ENCODE measurements around the gene CHD2.
"Not testable (repeated sequence)": the region's sequence is repeated elsewhere in the genome, so short reads cannot be mapped to it uniquely, and the experiment has no call there.

The CHD2 gene

DNA sequence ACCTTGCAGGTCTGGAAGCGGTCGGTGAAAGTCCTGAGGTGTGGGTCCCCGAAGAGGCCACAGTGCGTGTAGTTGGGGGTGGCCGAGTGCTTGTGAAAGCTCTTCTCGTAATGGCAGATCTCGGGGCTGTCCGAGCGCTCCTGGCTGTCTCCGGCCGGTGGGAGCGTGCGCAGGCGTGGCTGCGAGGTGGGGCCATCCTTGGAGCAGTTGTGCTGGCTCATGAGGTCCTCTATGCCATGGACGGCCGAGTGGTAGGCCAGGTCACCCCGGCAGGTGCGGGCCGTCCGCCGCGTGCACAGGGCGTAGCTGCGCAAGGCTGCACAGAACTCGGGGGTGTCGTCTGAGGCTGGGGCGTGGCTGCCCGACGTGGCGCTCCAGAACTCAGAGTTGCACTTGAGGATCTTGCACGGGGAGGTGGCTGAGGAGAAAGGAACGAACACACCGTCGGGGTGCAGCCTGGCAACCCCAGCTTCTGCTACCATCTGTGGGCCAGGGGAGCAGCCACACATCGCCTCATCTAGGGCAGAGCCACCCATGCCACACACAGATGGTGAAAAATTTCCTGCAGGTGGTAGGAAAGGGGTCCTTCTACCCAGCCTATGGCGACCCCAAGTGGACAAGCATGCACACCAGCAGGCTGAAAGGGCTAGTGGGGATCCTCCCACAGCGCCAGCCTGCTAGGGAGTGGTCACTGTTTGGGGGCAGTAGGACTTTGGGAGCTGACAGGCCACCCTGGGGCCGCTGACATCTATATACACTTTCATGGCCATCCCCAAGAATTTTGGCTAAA, 152.2 kb downstream of the CHD2 start:
- no peak for DNase-seq

DNA sequence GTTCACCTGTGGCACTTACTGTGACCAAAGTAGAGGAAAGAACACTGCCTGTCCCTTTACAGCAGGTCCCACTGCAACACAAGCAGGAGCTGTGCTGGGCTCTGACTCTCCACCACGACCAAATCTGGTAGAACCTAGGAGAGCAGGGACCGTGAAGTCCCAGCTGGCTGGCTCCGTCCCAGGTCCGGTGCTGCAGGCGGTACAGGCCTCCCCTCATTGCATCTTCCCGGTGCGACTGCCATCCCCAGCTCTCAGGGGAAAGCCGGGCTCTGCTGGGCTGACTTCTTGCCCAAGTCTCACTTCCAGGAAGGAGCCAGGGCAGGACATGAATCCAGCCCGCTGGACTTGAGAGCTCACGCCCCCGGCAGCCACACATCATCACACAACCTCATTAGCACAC, 155.1 kb downstream of the CHD2 start:
- DNase-seq: no peak

DNA sequence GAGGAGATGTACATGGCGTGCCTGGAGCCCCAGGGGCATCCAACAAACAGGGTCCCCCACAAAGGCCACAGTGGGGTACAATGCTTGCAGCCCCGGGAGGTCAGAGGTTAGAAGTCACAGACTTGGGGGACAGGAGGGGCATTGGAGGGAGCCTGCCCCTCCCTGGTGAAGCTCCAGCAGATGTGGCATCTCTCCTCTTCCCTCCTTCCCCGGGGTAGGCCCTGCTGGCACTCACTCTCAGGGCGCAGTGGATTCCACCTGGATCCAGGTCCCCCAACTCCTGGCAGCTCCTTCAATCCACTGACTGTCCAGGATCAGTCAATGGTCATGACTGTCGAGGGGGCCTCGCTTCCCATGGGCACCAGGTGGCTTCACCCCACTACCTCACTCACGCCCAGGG, 156.7 kb downstream of the CHD2 start:
- no peak for DNase-seq

DNA sequence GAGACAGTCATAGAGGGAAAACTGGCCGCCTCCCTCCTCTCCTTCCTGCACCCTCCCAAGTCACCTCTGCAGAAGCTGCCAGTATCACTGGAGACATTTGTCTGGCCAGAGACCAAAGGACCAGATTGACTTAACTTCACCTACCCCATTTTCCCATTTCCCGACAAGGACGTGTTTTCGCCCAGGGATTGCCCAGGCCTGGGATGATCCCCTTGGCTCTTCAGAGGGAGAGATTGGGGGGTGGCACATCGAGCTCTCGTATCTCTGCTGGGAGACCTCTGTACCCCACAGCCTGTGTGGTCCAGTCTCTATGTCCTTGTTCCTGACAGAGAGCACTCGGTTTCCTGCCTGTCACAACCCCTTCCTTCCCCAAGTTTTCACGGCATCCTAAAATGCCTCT, 157.5 kb downstream of the CHD2 start:
- no peak for DNase-seq

DNA sequence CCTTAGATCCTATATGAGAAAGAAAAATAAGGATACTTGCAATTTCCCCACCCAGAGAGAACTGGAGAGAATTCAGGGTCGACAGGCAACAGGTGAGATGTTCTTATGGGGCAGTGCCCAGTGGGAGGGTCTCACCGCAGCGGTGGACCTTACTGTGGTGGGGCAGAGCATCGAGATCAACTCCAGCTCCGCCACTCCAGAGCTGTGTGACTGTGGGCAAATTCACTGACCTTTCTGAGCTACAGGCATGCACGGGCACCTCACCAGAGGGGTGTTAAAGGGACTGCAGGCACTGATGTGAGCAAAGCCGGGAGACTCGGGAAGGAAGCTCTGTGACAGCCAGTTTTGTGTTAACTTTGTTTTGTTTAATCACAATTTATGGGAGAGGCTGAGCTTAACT, 158.0 kb downstream of the CHD2 start:
- DNase-seq: no peak

DNA sequence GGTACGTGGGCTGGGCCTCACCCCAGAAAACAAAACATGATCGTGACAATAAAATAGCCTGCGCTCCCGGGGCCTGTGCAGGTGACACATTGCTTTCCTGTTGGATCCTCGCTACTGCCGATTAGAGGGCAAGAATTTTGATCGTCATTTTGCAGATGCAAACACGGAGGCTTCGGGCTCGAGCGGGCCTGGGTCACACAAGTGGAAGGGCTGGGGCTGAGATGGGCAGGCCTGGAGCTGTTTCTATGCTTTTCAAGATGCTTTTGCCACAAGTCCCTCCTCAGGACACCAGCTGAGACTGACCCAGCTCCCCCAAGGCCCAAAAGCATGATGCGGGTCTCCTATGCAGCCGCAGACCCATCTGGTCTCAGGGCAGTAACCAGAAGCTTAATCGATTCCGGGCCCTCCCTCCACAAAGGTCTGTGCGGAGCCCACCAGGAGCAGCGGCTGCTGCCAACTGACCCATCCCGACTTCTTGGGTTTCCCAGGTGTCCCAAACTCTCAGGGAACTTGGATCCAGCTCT, 158.8 kb downstream of the CHD2 start:
- DNase-seq: no peak

DNA sequence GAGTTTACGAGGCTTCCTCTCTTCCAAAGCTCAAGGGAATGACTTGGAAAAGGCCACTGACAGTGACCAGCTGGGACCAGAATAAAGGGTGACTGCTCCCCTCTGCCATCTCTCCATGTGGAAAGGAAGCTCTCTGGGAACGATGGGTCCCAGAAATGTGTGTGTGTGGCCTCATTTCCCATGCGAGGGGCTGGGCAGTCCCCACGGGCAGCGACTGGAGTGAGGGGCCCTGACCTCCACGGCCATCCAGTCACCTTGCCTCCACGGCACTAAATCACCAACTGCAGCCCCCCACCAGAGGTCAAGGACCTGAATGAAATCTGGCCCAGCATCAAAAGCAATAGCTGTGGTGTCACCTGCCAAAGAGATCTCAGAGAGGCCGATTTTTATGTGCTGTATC, 159.3 kb downstream of the CHD2 start:
- DNase-seq: no peak

DNA sequence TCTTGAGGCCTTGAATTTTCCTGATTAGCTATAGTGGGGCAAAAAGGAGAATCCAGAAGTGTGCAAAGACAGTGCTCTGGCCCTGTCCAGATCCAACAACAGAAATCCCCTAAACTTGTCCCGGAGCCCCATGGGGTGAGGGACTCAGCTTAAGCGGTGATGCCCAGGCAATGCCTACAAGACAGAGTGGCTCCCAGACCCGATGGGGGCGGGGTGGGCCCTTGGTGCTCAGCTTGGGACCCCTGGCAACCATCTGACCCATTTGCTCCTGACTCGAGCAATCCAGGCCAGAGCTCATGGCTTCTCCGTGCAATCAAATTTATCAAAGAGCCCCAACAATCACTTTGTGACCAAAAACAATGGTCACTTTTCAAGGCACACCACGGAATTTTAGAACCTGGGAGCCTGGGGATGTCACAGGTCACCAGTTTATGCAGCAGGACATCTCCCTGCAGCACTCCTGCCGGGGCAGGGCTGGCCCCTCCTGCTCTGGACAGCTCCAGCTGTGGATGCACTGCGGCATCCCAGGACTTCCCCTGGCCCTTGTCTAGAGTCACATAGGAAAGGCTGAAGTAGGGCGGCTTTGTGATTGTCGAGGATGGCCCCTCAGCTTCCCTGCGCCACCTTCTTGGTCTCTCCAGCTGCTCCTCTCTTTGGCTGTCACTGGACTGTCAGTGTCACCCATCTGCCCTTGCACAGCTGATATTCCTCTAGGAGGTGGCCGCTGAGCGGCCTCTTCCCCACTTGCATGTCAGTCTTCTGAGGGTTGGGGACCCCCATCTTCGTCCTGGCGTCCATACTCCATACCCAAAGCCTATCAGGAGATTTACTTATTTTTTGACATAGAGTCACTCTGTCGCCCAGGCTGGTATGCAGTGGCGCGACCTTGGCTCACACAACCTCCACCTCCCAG, 160.5 kb downstream of the CHD2 start:
- DNase-seq: no peak

DNA sequence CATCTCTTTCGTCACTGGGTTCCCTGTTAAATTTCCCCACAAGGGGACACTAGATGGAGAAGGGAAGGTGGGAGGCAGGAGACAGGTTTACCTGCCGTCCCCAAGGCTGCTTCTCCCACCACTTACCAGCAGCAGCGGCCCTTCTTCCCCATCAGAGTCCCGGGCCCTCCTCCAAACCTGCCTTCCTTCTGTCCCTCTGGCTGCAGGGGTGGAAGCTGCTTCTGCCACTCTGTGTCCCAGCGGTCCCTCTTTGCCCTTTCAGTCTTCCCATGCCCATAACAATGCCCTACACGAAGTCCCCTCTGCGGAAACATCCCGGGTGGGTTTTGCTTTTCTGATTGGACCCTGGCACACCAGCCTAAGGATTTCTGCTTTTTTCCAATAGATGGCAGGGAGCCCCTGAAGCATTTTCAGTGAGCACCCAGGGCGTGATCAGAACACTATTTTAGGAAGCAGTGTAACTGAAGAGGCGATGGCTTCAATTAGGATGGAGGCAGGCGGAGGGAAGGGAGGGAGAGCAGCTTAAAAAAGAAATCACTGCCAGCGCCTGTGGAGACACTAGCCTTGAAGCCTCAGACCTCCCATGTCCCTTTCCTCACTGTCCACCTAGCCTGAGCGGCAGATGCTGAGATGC, 162.6 kb downstream of the CHD2 start:
- DNase-seq: not testable (repeated sequence)

DNA sequence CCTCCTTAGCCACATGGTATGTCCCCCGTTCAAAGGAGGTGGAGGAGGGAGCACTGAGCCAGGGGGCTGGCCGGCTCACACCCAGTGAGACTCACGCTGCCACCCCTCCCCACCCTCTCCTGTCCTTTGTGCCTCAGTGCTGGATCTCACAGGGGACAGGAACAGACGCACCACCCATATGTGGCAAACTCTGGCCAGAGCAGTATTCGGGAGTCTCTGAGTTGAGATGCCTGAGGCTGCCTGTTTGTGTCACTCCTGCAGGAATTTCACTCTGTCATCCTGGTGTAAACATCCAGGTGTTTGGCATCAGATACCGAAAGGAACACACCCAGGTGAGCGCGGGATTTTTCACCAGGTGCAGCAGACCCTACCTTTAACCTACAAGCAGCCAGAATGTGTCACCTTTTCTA, 163.1 kb downstream of the CHD2 start:
- no peak for DNase-seq

DNA sequence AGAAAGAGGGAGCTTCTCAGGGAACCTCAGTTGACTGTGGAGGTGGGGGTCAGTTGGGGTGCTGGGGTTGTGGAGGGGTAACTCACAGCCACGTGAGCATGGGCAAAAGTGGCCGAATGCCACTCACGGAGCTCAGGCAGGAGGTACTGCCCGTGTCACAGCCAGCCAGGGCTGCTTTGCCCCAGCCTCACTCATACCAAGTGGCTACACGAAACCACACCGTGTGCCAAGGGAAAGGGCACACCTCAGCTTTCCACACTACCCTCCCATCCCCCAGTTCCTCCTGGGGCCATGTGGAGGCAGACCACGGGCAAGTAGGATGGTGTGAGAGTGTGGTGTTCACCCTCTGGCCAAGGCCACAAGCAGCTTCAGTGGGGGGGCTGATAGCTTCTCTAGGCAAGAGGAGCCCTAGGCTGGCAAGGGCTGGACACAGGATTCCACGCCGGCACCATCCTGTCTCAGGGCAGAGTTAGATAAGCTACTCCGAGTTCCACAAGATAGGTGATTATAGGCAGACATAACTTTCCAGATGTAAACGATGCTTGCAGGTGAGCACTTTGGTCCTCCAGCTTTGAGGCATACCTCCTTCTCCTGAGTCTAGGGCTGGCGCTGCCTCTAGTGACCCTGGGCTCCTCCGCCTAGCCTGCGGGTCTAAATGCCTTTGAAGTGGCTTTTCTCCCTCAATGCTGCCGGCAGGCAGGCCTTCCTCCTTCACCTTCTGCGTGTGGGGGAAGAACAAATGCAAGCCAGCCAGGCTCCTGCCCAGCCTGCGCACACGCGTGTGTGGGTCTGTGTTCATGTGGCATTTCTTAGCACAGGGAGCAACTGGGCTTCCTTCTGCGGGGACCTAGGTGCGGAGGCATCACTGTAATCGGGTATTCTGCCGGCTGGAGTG, 163.9 kb downstream of the CHD2 start:
- DNase-seq: no peak

DNA sequence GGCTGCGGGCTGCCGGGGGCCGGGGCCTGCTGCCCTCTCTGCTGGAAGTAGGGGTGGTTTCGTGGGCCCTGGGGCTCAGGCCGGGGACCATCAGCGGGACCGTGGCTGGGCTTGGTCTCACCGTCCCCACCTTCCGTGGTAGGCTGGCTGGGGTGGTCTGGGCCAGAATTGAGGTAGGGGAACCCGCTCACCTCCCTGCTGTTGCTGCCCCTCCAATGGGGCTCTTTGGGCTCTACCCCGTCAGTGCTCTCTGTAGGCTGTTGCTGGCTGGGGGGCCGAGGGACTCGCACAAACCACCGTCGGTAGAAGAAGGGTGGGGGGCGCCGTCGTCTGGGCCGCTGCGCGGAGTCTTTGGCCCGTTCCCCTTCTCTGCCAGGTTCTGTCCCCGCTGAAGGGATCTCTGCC, 165.5 kb downstream of the CHD2 start:
- DNase-seq: no peak

DNA sequence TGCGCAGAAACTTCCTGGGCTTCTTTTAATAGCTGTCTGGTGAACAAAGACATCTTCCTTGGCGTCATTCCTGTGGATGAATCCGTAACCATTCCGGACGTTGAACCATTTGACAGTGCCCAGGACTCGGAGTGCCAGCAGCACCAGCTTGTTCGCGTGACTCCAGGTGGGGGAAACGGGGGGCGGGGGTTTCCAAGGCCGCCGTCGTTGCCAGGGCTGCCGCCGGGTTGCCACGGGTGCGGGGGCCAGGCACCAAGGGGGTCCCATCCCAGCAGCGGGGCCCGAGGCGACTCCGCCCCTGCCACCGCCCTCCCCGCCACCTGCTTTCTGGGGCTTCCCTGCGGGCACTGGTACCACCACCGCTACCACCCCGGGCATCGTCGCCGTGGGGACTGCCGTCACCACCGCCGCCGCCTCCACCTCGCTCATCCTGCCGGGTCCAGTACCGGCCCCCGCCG, 166.1 kb downstream of the CHD2 start:
- no peak for DNase-seq

DNA sequence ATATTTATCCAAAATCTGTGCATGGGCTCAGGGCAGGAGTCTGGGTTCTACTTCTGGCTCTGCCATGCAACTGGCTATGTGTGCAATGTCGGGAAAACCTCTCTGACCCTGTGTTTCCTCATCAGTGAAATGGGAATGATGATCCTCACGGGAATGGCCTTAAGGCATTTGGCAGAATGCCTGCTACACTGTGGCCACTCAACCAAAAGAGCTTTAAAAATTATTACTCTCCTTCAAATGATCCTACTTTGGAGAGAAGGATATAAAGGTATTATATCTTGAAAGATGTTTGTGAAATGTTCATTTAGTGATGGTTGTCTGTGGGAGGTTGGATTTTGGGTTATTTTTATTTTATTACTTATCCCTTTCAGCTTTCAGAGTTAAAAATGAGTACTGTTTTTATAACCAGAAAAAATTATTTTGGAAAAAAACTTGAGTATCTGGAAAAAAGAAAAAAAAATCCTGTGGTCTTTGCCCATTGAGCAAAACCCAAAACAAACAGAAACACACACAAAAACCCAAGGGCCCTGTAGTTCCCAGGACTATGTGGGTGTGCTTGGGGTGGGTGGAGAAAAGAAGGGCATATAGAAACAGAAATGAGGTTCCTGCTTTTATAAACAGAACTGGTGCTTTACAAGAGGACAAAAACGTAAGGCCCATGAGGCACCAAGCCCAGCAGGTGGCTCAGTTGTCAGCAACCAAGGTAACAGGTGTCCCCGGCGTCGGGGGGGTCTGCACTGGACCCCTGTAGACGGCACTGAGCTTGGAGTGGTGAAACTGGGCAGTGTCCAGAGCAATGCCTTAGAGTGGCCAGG, 166.9 kb downstream of the CHD2 start:
- DNase-seq: no peak

DNA sequence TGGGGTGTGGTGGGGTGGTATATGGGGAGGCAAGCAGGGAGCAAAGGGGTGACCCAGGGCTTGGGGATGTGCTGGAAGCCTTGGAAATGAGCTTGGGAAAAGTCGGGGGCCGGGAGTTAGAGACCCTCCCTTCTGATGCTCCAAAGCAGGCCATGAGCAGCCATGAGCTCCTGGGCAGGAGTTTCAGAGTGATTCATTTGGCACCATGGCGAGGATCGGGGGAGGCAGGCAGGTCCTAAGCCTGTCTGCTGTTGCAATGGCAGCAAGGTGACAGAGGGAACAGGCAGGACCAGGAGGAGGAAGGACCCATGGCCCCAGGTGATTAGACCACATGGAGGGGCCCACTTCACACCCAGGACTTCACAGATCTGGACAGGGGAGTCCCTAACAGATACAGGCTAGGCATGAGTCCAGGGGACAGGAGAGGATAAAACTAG, 167.5 kb downstream of the CHD2 start:
- DNase-seq: no peak

DNA sequence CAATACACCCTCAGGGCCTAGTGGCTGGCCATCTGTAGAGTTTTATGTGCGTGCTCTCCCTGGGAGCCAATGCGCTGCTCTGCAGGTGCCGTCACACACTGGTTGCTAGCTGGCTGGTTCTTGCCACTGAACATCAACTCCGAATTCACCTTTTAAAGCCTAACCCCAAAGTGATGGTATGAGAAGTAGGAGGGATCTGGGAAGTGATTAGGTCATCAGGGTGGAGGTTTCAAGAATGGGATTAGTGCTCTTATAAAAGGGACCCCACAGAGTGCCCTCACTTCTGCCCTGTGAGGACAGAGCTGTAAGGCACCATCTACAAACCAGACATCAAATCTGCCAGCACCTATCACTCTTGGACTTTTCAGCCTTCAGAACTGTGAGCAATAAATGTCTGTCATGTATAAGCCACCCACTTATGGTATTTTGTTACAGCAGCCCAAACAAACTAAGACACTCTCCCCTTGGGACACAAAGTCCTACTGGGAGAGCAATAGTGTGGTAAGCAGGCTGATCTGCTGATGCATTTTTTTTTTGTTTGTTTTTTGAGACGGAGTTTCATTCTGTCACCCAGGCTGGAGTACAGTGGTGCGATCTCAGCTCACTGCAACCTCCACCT, 168.6 kb downstream of the CHD2 start:
- no peak for DNase-seq

DNA sequence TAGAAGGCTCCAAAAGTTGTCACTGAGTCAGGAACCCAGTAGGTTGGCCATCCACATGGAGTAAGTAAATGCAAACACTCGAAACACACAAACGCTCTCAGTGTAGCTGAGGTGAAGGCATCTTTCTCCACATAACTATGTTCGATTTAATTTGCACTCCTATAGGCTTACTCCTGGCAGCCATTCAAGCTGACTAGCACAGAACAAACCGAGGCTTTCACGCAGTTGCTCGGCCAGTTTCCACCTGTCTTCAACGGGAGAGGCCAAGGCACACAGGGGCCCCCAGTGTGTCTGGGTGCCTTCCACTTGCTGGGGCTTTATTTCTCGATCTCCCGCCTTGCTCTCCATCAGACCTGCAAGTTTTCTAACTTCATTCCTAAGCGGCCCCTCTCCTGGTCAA, 170.0 kb downstream of the CHD2 start:
- no peak for DNase-seq

DNA sequence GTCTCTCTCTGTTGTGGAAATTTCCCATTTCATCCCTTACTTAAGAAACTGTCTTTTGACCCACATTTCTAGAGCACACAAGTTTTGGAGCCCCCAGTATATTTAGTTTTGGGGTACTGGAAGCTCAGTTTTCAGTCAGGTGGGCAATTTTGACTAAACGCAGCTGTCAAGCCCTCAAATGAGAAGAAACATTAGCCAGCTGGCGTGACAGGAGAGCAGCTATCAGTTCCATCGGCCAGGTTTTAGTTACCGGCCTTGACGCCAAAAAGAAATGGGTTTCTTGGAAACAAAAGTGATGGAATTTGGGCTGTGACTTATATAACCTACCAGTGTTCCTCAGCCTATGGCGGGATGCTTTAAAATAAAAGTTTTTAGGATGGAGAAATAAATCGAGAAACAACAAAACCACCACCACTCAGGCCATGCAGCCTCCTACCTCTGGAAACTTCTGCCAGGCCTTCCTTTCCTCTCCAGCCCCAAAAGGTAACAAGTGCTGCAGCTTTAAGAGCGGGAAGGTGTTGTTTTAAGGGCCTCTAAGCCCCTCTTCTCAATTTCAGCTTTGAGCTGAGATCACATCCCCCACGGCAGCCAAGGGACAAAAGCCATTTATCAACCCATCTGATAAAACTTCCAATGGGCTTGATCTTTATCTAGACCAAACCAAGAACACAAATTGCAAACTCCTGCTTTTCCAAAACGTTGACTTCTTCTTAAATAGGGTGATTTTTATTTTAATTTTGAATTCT, 170.6 kb downstream of the CHD2 start:
- DNase-seq: no peak

DNA sequence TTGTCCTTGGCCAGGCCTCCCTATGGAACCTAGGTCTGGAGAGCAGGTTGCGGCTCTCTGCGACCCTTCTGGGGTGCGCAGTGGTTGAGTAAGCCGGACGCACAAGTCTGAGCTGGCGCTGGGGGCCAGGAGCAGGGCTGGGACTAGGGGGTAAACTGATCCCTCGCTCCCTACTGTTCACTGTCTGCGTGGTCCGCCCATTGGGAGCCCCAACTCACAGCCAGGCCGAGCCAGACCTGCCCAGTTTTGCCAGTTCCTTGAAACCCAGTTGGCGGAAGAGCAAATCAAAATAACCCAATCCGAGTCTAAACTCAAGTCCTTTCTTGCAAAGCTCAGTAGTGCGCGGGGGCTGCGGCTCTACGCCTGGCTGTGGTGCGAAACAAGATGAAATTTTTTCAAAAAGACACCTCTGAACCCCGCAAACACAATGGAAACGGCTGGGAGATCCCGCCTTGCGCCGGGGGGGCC, 171.4 kb downstream of the CHD2 start:
- DNase-seq: no peak

DNA sequence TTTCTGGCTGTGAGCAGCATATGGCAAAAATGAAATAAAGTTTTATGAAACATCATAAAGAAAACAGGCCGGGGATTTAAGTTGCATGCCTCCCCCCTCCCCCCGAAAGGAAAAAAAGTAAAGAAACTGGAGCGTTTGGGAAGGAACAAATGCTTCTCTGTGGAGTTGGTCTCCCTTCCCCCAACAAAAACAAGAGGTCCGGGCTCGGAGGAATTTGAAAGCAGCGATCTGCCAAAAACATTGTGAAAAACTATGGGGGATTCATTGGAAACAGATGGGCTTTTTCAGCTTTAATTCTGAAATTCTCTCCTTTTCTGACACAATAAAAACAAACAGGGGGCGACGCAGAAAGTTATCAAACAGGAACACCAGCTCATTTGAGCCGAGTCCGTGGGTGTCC, 171.9 kb downstream of the CHD2 start:
- no peak for DNase-seq

Data from CD4-positive, alpha-beta T cell treated with Interferon gamma for 1 hour (primary cell).